CD4-positive, CD25-positive, alpha-beta regulatory T cell (primary cell): Measurements from ENCODE around the gene RLIM. TPM values are rescaled to one million over a fixed set of nuclear protein-coding genes. Genes with fewer than 3 reads are reported as not detected.
A peak's percentile ranks its signal among the peaks of the same experiment; 100 is the strongest.
"Not testable (repeated sequence)": the region's sequence is repeated elsewhere in the genome, so short reads cannot be mapped to it uniquely, and the experiment has no call there.

Experiments used
- ATAC-seq, 2 donors: fragments of 150-1000 bp; cut with Tn5 transposase; one replicate each; pipeline ENCODE4 v1.10.0; 2021; ENCODE audit warnings: low read depth in 2 of 2, moderate number of reproducible peaks in 2 of 2, moderate library complexity in 1 of 2
- DNase-seq, 3 donors: peaks; one replicate each; pipeline versions ENCODE4 v3.0.0 to v3.0.0-alpha.2; 2012 to 2022; ENCODE audit warnings: mixed read lengths in 1 of 3
- H3K27ac ChIP-seq: one replicate; pipeline ENCODE4 v1.7.0; 2013; ENCODE audit warnings: mild to moderate bottlenecking, low read length; ENCODE audit not compliant: insufficient read depth, poor library complexity, severe bottlenecking
- H3K27me3 ChIP-seq: one replicate; pipeline ENCODE4 v1.7.0; 2013; ENCODE audit warnings: low read length; ENCODE audit not compliant: control insufficient read depth, insufficient read depth
- H3K36me3 ChIP-seq: one replicate; pipeline ENCODE4 v1.7.0; 2013; ENCODE audit warnings: mild to moderate bottlenecking, low read length, moderate library complexity; ENCODE audit not compliant: control insufficient read depth, insufficient read depth
- H3K4me1 ChIP-seq: 2 replicates; pipeline ENCODE4 v1.7.0; 2013; ENCODE audit warnings: mild to moderate bottlenecking, low read length; ENCODE audit not compliant: insufficient read depth, control insufficient read depth, poor library complexity, severe bottlenecking
- H3K4me3 ChIP-seq: one replicate; pipeline ENCODE4 v1.7.0; 2013; ENCODE audit warnings: low read depth, mild to moderate bottlenecking, low read length, moderate library complexity
- H3K9me3 ChIP-seq, 2 experiments: 1 replicate in 1 of 2; 2 replicates in 1 of 2; pipeline ENCODE4 v1.7.0; 2013; ENCODE audit warnings: low read length in 2 of 2, mild to moderate bottlenecking in 1 of 2, moderate library complexity in 1 of 2; ENCODE audit not compliant: control insufficient read depth in 2 of 2
- H3K27ac Mint-ChIP-seq, 3 donors: one replicate each; pipeline ENCODE4 v1.8.0; 2020 to 2022; ENCODE audit warnings: mild to moderate bottlenecking in 3 of 3, mixed read lengths in 3 of 3, moderate library complexity in 2 of 3
- H3K27me3 Mint-ChIP-seq: one replicate; pipeline ENCODE4 v1.8.0; 2022; ENCODE audit warnings: mild to moderate bottlenecking, mixed read lengths
- H3K36me3 Mint-ChIP-seq: one replicate; pipeline ENCODE4 v1.8.0; 2020; ENCODE audit warnings: mixed read lengths
- H3K4me1 Mint-ChIP-seq, 4 donors: one replicate each; pipeline ENCODE4 v1.8.0; 2020 to 2022; ENCODE audit warnings: mixed read lengths in 4 of 4, mild to moderate bottlenecking in 1 of 4
- H3K4me3 Mint-ChIP-seq, 4 donors: one replicate each; pipeline ENCODE4 v1.8.0; 2020 to 2022; ENCODE audit warnings: mild to moderate bottlenecking in 4 of 4, mixed read lengths in 4 of 4, moderate library complexity in 3 of 4
- H3K9me3 Mint-ChIP-seq, 7 donors: one replicate each; pipeline ENCODE4 v1.8.0; 2020 to 2022; ENCODE audit warnings: mixed read lengths in 7 of 7, mild to moderate bottlenecking in 3 of 7, moderate library complexity in 2 of 7
- polyA plus RNA-seq, 4 donors: library from polyadenylated mRNA; unstranded; fragments of 300-500 nt; fragmentation: Illumina TruSeq; gene quantifications; one replicate each; pipeline ENCODE4 v1.2.3, GENCODE V29; 2021
- total RNA-seq: library from RNA; stranded (reverse); gene quantifications from one replicate; pipeline ENCODE4 v1.2.3, GENCODE V29; 2022

Gene RLIM
- 49.7 TPM for total RNA-seq
- polyA plus RNA-seq: 1 to 10 TPM; 4.8 to 9.9 (median 6.8) TPM

- peaks cover 5% of the 10 kb centered on the region for H3K36me3 Mint-ChIP-seq
- peaks cover 5% of the 10 kb centered on the region for H3K4me1 ChIP-seq
- ATAC-seq: peak; percentile 91 to 92
- no peaks in the 10 kb centered on the region for H3K27me3 ChIP-seq
- peak within 1 kb of the TSS; percentile 96 for H3K27ac ChIP-seq
- peak within 1 kb of the TSS; percentile 98 to 99 (median 99) for H3K4me3 Mint-ChIP-seq
- H3K27ac Mint-ChIP-seq: peak within 1 kb of the TSS; percentile 98 to 99 (median 99)
- peak; percentile 88 to 96 (median 94) for DNase-seq
- no peaks in the 10 kb centered on the region for H3K9me3 ChIP-seq
- peak within 1 kb of the TSS; percentile 89 for H3K4me3 ChIP-seq
- H3K4me1 Mint-ChIP-seq: peaks cover 5 to 46% (median 13%) of the 10 kb centered on the region in 4 donors
- peaks cover 2% of the 10 kb centered on the region for H3K36me3 ChIP-seq
- no peaks in the 10 kb centered on the region for H3K9me3 Mint-ChIP-seq
- peaks cover under 1% of the 10 kb centered on the region for H3K27me3 Mint-ChIP-seq
These were observed at the start of gene RLIM for GRCh38 chrX:74614093-74614909. TSS of gene RLIM (minus strand) at chrX:74614624. CDS start at chrX:74595977, 18,647 bp downstream.

GRCh38 chrX:74656079-74656745 lies 41.8 kb upstream of the RLIM start:
- Histone ChIP-seq H3K36me3 (no peaks in the 10 kb centered on the region), H3K4me3 (no peak overlapping the region), H3K9me3 (no peaks in the 10 kb centered on the region), H3K27ac (no peak overlapping the region), H3K4me1 (no peaks in the 10 kb centered on the region), H3K27me3 (no peaks in the 10 kb centered on the region)
- Mint-ChIP-seq H3K4me3 (no peak overlapping the region), H3K27me3 (no peaks in the 10 kb centered on the region), H3K36me3 (no peaks in the 10 kb centered on the region), H3K9me3 (peaks cover 0 to 2% (median 0%) of the 10 kb centered on the region in 7 donors), H3K4me1 (no peaks in the 10 kb centered on the region), H3K27ac (no peak overlapping the region)
- no peak for ATAC-seq
- DNase-seq: no peak

GRCh38 chrX:74654953-74655352 lies 40.5 kb upstream of the RLIM start:
- not testable (repeated sequence) for ATAC-seq, H3K36me3 ChIP-seq, H3K27ac ChIP-seq, H3K27me3 Mint-ChIP-seq, H3K4me3 ChIP-seq, H3K27me3 ChIP-seq, H3K4me1 Mint-ChIP-seq, H3K36me3 Mint-ChIP-seq, H3K4me3 Mint-ChIP-seq, H3K9me3 Mint-ChIP-seq, H3K9me3 ChIP-seq, H3K4me1 ChIP-seq, H3K27ac Mint-ChIP-seq, DNase-seq

- no peaks in the 10 kb centered on the region for H3K36me3 ChIP-seq
- peaks cover 0 to 2% (median 0%) of the 10 kb centered on the region in 4 donors for H3K4me1 Mint-ChIP-seq
- ATAC-seq (no peak), DNase-seq (no peak)
- no peak overlapping the region for H3K27ac Mint-ChIP-seq
- H3K4me1 ChIP-seq: no peaks in the 10 kb centered on the region
- peaks cover 4% of the 10 kb centered on the region for H3K27me3 ChIP-seq
- peaks cover 0 to 2% (median 0%) of the 10 kb centered on the region in 7 donors for H3K9me3 Mint-ChIP-seq
- H3K27me3 Mint-ChIP-seq: peaks cover 13% of the 10 kb centered on the region
- no peak overlapping the region for H3K4me3 Mint-ChIP-seq
- no peak overlapping the region for H3K27ac ChIP-seq
- no peak overlapping the region for H3K4me3 ChIP-seq
- no peaks in the 10 kb centered on the region for H3K9me3 ChIP-seq
- H3K36me3 Mint-ChIP-seq: no peaks in the 10 kb centered on the region
These were observed 22.4 kb upstream of the RLIM start for GRCh38 chrX:74636749-74637314.

- H3K4me3 ChIP-seq: peak overlapping the region; percentile 84
- no peaks in the 10 kb centered on the region for H3K9me3 ChIP-seq
- H3K4me1 ChIP-seq: peaks cover 5% of the 10 kb centered on the region
- no peaks in the 10 kb centered on the region for H3K27me3 ChIP-seq
- Mint-ChIP-seq H3K27me3 (no peaks in the 10 kb centered on the region), H3K9me3 (no peaks in the 10 kb centered on the region), H3K4me1 (peaks cover 5 to 49% (median 15%) of the 10 kb centered on the region in 4 donors), H3K27ac (peak overlapping the region; percentile 98 to 99 (median 99)), H3K36me3 (peaks cover 7% of the 10 kb centered on the region), H3K4me3 (peak overlapping the region; percentile 98 to 99 (median 99))
- DNase-seq: peak in 2 of 3 donors; percentile 1 to 19
- peak overlapping the region; percentile 96 for H3K27ac ChIP-seq
- ATAC-seq: no peak
- H3K36me3 ChIP-seq: peaks cover 2% of the 10 kb centered on the region
These were observed 893 bp downstream of the RLIM start for GRCh38 chrX:74613370-74614092.

- ATAC-seq (no peak), DNase-seq (no peak)
- Histone ChIP-seq H3K27ac (no peak overlapping the region), H3K4me3 (no peak overlapping the region), H3K4me1 (no peaks in the 10 kb centered on the region), H3K9me3 (no peaks in the 10 kb centered on the region), H3K36me3 (peaks cover 8% of the 10 kb centered on the region), H3K27me3 (no peaks in the 10 kb centered on the region)
- Mint-ChIP-seq H3K27me3 (no peaks in the 10 kb centered on the region), H3K4me3 (no peak overlapping the region), H3K9me3 (no peaks in the 10 kb centered on the region), H3K27ac (no peak overlapping the region), H3K36me3 (peaks cover 5% of the 10 kb centered on the region), H3K4me1 (peaks cover 13 to 65% (median 32%) of the 10 kb centered on the region in 4 donors)
These were observed 7.6 kb downstream of the RLIM start for GRCh38 chrX:74606799-74607198.

GRCh38 chrX:74606342-74606741 lies 8.1 kb downstream of the RLIM start:
- no peaks in the 10 kb centered on the region for H3K27me3 ChIP-seq
- peaks cover 6% of the 10 kb centered on the region for H3K36me3 Mint-ChIP-seq
- no peaks in the 10 kb centered on the region for H3K4me1 ChIP-seq
- no peak overlapping the region for H3K27ac ChIP-seq
- H3K9me3 ChIP-seq: no peaks in the 10 kb centered on the region
- H3K27me3 Mint-ChIP-seq: no peaks in the 10 kb centered on the region
- H3K27ac Mint-ChIP-seq: no peak overlapping the region
- DNase-seq (no peak), ATAC-seq (no peak)
- no peaks in the 10 kb centered on the region for H3K9me3 Mint-ChIP-seq
- H3K4me1 Mint-ChIP-seq: peaks cover 13 to 65% (median 35%) of the 10 kb centered on the region in 4 donors
- no peak overlapping the region for H3K4me3 Mint-ChIP-seq
- H3K36me3 ChIP-seq: peaks cover 8% of the 10 kb centered on the region
- no peak overlapping the region for H3K4me3 ChIP-seq
